Cardiac muscle cell (in vitro differentiated cells and primary cell): Measurements from ENCODE around the gene EIF4E. TPM values are rescaled to one million over a fixed set of nuclear protein-coding genes. Genes with fewer than 3 reads are reported as not detected.

ENCODE experiments used
- DNase-seq, 2 donors: peaks; one replicate each; pipeline versions ENCODE4 v3.0.0 to v3.0.0-alpha.2; 2010 to 2017; ENCODE audit warnings: low read depth in 1 of 2, low spot score in 1 of 2
- H3K27ac ChIP-seq: fragments of 200-600 bp; sonication (generic); 2 replicates; pipeline ENCODE4 v1.5.1; 2016
- H3K27me3 ChIP-seq: fragments of 200-600 bp; sonication (generic); 2 replicates; pipeline ENCODE4 v1.6.0; 2016; ENCODE audit warnings: control low read depth
- H3K36me3 ChIP-seq: fragments of 200-600 bp; sonication (generic); 2 replicates; pipeline ENCODE4 v1.5.1; 2016; ENCODE audit warnings: control low read depth
- H3K4me1 ChIP-seq: fragments of 200-600 bp; sonication (generic); 2 replicates; pipeline ENCODE4 v1.8.1; 2017; ENCODE audit warnings: low read depth, mild to moderate bottlenecking, mixed run types
- H3K4me3 ChIP-seq: fragments of 200-600 bp; sonication (generic); 2 replicates; pipeline ENCODE4 v1.5.1; 2016; ENCODE audit warnings: mild to moderate bottlenecking
- H3K9me3 ChIP-seq: fragments of 200-600 bp; sonication (generic); 2 replicates; pipeline ENCODE4 v1.5.1; 2017; ENCODE audit warnings: low read depth, mild to moderate bottlenecking, control low read depth
- polyA plus RNA-seq: library from polyadenylated mRNA; unstranded; fragments of >200 nt; fragmentation: Nextera tagmentation; extraction: Ambion mirVana; gene quantifications from 2 replicates; pipeline ENCODE4 v1.2.1, GENCODE V29; 2016
- total RNA-seq: library from RNA; depleted of rRNA; stranded (reverse); fragments of >200 nt; gene quantifications from 2 replicates; pipeline ENCODE4 v1.2.3, GENCODE V29; 2016
- TF ChIP-seq, protein P1 (sequence below): IDR thresholded peaks from 2 replicates; pipeline ENCODE4 v1.5.1; 2012; ENCODE audit warnings: low read depth, mild to moderate bottlenecking, low read length

EIF4E gene
- total and polyA plus RNA-seq, 2 experiments from 2014 or later: 119 to 143 TPM

DNA sequence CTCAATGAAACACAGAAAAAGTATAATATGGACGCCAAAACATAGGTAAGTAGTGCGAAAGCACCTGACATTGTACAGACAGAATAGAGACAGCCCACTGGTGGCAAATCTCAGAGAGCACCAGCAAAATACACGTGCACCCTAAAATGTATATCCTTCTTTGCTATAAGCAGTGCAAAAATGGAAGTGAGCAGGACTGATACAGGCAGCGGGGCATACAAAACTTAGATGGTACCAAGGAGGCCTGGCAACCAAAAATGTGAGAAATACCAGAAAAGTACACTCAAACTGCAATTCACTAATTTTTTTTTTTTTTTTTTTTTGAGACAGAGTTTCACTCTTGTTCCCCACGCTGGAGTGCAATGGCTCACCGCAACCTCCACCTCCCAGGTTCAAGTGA is 63.9 kb downstream of the EIF4E start:
- H3K36me3 ChIP-seq: no peaks in the 10 kb centered on the region
- no peaks in the 10 kb centered on the region for H3K4me1 ChIP-seq
- H3K27ac ChIP-seq: no peak overlapping the region
- no peak for DNase-seq
- H3K27me3 ChIP-seq: no peaks in the 10 kb centered on the region
- H3K9me3 ChIP-seq: no peaks in the 10 kb centered on the region
- TF ChIP-seq, protein P1, sequence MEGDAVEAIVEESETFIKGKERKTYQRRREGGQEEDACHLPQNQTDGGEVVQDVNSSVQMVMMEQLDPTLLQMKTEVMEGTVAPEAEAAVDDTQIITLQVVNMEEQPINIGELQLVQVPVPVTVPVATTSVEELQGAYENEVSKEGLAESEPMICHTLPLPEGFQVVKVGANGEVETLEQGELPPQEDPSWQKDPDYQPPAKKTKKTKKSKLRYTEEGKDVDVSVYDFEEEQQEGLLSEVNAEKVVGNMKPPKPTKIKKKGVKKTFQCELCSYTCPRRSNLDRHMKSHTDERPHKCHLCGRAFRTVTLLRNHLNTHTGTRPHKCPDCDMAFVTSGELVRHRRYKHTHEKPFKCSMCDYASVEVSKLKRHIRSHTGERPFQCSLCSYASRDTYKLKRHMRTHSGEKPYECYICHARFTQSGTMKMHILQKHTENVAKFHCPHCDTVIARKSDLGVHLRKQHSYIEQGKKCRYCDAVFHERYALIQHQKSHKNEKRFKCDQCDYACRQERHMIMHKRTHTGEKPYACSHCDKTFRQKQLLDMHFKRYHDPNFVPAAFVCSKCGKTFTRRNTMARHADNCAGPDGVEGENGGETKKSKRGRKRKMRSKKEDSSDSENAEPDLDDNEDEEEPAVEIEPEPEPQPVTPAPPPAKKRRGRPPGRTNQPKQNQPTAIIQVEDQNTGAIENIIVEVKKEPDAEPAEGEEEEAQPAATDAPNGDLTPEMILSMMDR: no peak
- H3K4me3 ChIP-seq: no peak overlapping the region

DNA sequence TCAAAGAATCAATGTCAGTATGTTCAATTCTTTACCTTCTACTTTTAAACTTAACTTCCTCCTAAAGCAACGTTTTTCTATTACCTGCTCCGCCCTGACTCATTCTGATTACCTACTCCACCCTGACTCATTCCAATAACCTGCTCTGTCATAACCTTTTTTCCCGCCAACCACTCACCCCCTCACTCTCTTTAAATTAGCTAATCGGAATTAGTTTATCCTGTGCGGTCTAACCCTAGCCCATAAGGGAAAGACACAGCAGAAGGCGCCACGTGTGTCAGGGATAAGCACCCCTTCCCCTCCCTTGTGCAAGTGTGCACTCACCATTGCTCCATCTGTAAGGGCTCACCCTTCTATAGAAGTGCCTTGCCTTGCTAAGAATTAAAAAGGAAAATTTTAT is 64.4 kb downstream of the EIF4E start:
- Histone ChIP-seq H3K4me3 (no peak overlapping the region), H3K27ac (no peak overlapping the region), H3K9me3 (no peaks in the 10 kb centered on the region), H3K4me1 (no peaks in the 10 kb centered on the region), H3K36me3 (no peaks in the 10 kb centered on the region), H3K27me3 (no peaks in the 10 kb centered on the region)
- DNase-seq: no peak
- TF ChIP-seq, protein P1: no peak

DNA sequence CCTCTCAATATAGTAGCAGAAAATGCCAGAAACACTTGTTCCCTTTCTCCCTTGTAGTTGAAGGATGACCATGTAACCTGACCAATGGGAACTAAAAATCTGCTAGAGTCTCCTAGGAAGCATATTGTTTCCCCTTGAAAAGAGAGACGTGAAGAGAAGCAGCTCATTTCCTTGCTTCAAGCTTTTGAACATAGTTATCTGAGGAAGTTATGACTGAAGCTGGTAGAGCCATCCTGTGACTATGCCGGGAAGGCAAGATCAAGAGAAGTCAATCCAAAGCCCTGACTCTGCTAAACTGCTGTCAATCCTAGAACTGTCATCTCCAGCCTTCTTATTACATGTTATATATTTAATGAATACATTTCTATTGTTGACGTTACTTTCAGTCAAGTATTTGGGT is 66.6 kb downstream of the EIF4E start:
- Histone ChIP-seq H3K9me3 (no peaks in the 10 kb centered on the region), H3K36me3 (no peaks in the 10 kb centered on the region), H3K27ac (no peak overlapping the region), H3K4me3 (no peak overlapping the region), H3K4me1 (no peaks in the 10 kb centered on the region), H3K27me3 (no peaks in the 10 kb centered on the region)
- DNase-seq: no peak
- TF ChIP-seq, protein P1: no peak

DNA sequence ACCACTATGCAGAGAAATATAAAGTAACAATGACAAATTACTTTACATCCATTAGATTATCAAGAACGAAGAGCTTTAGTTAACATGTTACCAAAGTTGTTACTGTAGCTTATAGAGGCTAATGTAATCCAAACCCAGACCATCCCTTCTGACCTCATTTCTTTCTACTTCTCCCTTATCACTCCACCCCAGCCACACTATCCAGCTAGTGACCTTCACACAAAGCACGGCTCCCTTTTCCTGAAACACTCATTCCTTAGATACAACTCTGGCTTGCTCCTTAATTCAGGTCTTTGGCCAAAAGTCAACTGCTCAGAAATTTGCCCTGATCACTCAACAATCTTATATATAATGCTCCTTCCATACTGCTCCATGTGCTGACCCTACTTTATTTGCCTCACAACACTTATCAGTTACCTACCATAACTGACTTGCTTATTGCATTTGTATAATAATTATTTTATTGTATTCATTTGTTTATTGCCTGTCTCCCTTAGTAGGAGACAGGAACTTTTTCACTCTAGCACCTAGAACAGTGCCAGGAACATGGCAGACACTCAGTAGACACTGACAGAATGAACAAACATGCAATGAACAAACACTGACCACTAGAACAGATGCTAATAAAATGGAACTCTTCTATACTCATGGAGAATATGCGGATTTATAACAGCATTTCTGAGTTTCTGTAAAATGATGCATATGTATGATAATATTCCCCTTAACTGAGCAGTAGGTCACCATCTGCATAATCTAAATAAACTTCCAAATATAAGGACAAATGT is 67.6 kb downstream of the EIF4E start:
- no peaks in the 10 kb centered on the region for H3K36me3 ChIP-seq
- DNase-seq: peak in 1 of 2 donors; percentile 24
- TF ChIP-seq, protein P1: no peak

DNA sequence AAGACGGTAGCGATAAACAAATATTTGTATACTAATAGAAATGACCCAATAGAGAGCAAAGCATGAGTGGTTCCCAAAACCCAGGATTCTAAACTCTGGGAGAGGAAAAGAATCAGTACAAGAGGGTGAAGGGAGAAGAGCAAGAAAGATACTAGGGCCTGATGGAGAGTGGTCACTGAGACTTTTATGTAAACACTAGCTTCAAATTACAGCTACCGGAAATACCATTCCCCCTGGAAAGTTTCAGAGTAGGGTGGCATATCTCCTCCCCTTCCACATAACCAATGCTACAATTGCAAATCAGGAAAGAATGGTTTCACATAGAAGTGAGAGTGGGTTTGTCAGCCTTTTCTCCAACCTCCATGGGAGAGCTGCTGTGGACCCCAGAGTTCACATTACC is 77.1 kb downstream of the EIF4E start:
- no peak overlapping the region for H3K4me3 ChIP-seq
- H3K36me3 ChIP-seq: no peaks in the 10 kb centered on the region
- no peaks in the 10 kb centered on the region for H3K27me3 ChIP-seq
- no peaks in the 10 kb centered on the region for H3K4me1 ChIP-seq
- H3K27ac ChIP-seq: no peak overlapping the region
- DNase-seq: peak in 1 of 2 donors; percentile 53
- H3K9me3 ChIP-seq: no peaks in the 10 kb centered on the region
- TF ChIP-seq, protein P1: no peak

More for the DNA sequence above, 67.6 kb downstream of the EIF4E start:
- Histone ChIP-seq H3K4me3 (no peak overlapping the region), H3K27ac (no peak overlapping the region), H3K4me1 (no peaks in the 10 kb centered on the region), H3K27me3 (no peaks in the 10 kb centered on the region), H3K9me3 (no peaks in the 10 kb centered on the region)
